CD4-positive, alpha-beta T cell (primary cell): ENCODE measurements around the gene SMYD3. TPM values are rescaled to one million over a fixed set of nuclear protein-coding genes. Genes with fewer than 3 reads are reported as not detected.

ENCODE experiments used
- ATAC-seq: fragments of 200-7000 bp; cut with Tn5 transposase; one replicate; pipeline ENCODE4 v1.10.0; 2022; ENCODE audit warnings: mild to moderate bottlenecking; ENCODE audit not compliant: poor library complexity
- CTCF ChIA-PET: fragments of 350-600 bp; sonication (Branson Sonifier 250); formaldehyde crosslinking; loops from one replicate; lab custom pipeline; 2021; ENCODE audit warnings: antibody characterized with exemption, inconsistent platforms; lab: Charles Lee
- POLR2A ChIA-PET: fragments of 350-600 bp; sonication (Branson Sonifier 250); formaldehyde crosslinking; loops from one replicate; lab custom pipeline; 2021; ENCODE audit warnings: antibody characterized with exemption, inconsistent platforms; lab: Charles Lee
- DNase-seq, 14 experiments: peaks; one replicate each; pipeline ENCODE4 v3.0.0-alpha.2; 2013 to 2020; ENCODE audit warnings: mixed read lengths in 2 of 14
- H3K27ac ChIP-seq, 2 donors: one replicate each; pipeline versions ENCODE4 v1.5.1 to v1.7.0; 2013; ENCODE audit warnings: low read length in 2 of 2, low read depth in 1 of 2, mild to moderate bottlenecking in 1 of 2
- H3K27me3 ChIP-seq, 2 experiments: 1 replicate in 1 of 2; 2 replicates in 1 of 2; pipeline versions ENCODE4 v1.6.1 to v1.7.0; 2013; ENCODE audit warnings: low read length in 2 of 2, control low read depth in 1 of 2, mild to moderate bottlenecking in 1 of 2, moderate library complexity in 1 of 2; ENCODE audit not compliant: insufficient read depth in 2 of 2, control insufficient read depth in 1 of 2
- H3K36me3 ChIP-seq: one replicate; pipeline ENCODE4 v1.6.1; 2013; ENCODE audit warnings: low read length, control low read depth; ENCODE audit not compliant: insufficient read depth
- H3K4me1 ChIP-seq: one replicate; pipeline ENCODE4 v1.6.1; 2013; ENCODE audit warnings: low read length, control low read depth; ENCODE audit not compliant: insufficient read depth
- H3K4me3 ChIP-seq: one replicate; pipeline ENCODE4 v1.5.1; 2013; ENCODE audit warnings: mild to moderate bottlenecking, low read length, moderate library complexity
- H3K9me3 ChIP-seq, 2 experiments: 1 replicate in 1 of 2; 2 replicates in 1 of 2; pipeline versions ENCODE4 v1.6.1 to v1.7.0; 2013; ENCODE audit warnings: low read length in 2 of 2, mild to moderate bottlenecking in 2 of 2, control low read depth in 1 of 2, moderate library complexity in 1 of 2; ENCODE audit not compliant: control insufficient read depth in 1 of 2, insufficient read depth in 1 of 2
- H3K27ac Mint-ChIP-seq: one replicate; pipeline ENCODE4 v1.8.0; 2020; ENCODE audit warnings: mixed read lengths
- H3K27me3 Mint-ChIP-seq: one replicate; pipeline ENCODE4 v1.8.0; 2021; ENCODE audit warnings: mixed read lengths
- H3K36me3 Mint-ChIP-seq: one replicate; pipeline ENCODE4 v1.8.0; 2021; ENCODE audit warnings: low read depth, mixed read lengths
- H3K4me1 Mint-ChIP-seq: one replicate; pipeline ENCODE4 v1.8.0; 2021; ENCODE audit warnings: low read depth, mixed read lengths
- H3K4me3 Mint-ChIP-seq: one replicate; pipeline ENCODE4 v1.8.0; 2020; ENCODE audit warnings: mild to moderate bottlenecking, mixed read lengths
- H3K9me3 Mint-ChIP-seq: one replicate; pipeline ENCODE4 v1.8.0; 2020; ENCODE audit warnings: mixed read lengths
- CTCF ChIP-seq: fragments of 200-600 bp; IDR thresholded peaks from one replicate; pipeline ENCODE4 v1.8.0; 2022; ENCODE audit warnings: antibody characterized with exemption, mild to moderate bottlenecking
- intact Hi-C, 2 experiments: fragments of 100-400 bp; cut with DNase I in 1 of 2; cut with micrococcal nuclease in 1 of 2; formaldehyde crosslinking; loops; one replicate each; pipeline versions ENCODE4 v1.15.1 to v1.9.0; 2023 to 2025; cut with DNase I, micrococcal nuclease
- total RNA-seq, 174 experiments: library from RNA in 2 of 174; stranded (reverse) in 2 of 174; gene quantifications; one replicate each; pipeline ENCODE4 v1.2.3 and lab custom pipeline; 2021 to 2026

SMYD3 gene
- total RNA-seq, 2 experiments from 2014 or later = 18.8 to 19.6 TPM

DNA sequence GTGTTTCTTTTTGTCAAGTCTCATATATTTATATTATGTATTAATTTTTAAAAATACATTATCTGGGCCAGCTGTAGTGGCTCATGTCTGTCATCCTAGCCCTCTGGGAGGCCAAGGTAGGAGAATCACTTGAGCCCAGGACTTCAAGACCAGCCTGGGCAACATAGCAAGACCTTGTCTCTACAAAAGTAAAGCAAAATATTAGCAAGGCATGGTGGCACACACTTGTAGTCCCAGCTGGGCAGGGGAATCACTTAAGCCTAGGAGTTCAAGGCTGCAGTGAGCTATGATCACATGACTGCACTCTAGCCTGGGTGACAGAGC lies 189.1 kb downstream of the SMYD3 start:
- no peak overlapping the region for H3K4me3 Mint-ChIP-seq
- no peaks in the 10 kb centered on the region for H3K36me3 ChIP-seq
- no peak overlapping the region for H3K27ac Mint-ChIP-seq
- no peak overlapping the region for H3K4me3 ChIP-seq
- H3K27ac ChIP-seq = no peak overlapping the region
- intact Hi-C loops = no loop called here
- no peaks in the 10 kb centered on the region for H3K27me3 Mint-ChIP-seq
- peaks cover 6% of the 10 kb centered on the region for H3K36me3 Mint-ChIP-seq
- H3K9me3 Mint-ChIP-seq = no peaks in the 10 kb centered on the region
- DNase-seq (no peak), ATAC-seq (no peak)
- no peaks in the 10 kb centered on the region for H3K4me1 ChIP-seq
- POLR2A ChIA-PET = no interaction called here
- no peaks in the 10 kb centered on the region for H3K4me1 Mint-ChIP-seq
- H3K9me3 ChIP-seq = no peaks in the 10 kb centered on the region
- TF ChIP-seq CTCF = no peak
- no peaks in the 10 kb centered on the region for H3K27me3 ChIP-seq
- CTCF ChIA-PET = no interaction called here

- H3K4me3 Mint-ChIP-seq = no peak overlapping the region
- no peak for TF ChIP-seq CTCF
- H3K27me3 ChIP-seq = no peaks in the 10 kb centered on the region
- no peak overlapping the region for H3K27ac ChIP-seq
- POLR2A ChIA-PET = no interaction called here
- H3K27ac Mint-ChIP-seq = no peak overlapping the region
- no peaks in the 10 kb centered on the region for H3K9me3 ChIP-seq
- no peaks in the 10 kb centered on the region for H3K9me3 Mint-ChIP-seq
- no peak overlapping the region for H3K4me3 ChIP-seq
- H3K4me1 Mint-ChIP-seq = no peaks in the 10 kb centered on the region
- no peaks in the 10 kb centered on the region for H3K27me3 Mint-ChIP-seq
- H3K4me1 ChIP-seq = no peaks in the 10 kb centered on the region
- peaks cover 2% of the 10 kb centered on the region for H3K36me3 Mint-ChIP-seq
- DNase-seq = no peak
- intact Hi-C loops = no loop called here
- no peaks in the 10 kb centered on the region for H3K36me3 ChIP-seq
- CTCF ChIA-PET = no interaction called here
- no peak for ATAC-seq
Measured at GRCh38 chr1:246317332-246318035, 189.6 kb downstream of the SMYD3 start.

DNA sequence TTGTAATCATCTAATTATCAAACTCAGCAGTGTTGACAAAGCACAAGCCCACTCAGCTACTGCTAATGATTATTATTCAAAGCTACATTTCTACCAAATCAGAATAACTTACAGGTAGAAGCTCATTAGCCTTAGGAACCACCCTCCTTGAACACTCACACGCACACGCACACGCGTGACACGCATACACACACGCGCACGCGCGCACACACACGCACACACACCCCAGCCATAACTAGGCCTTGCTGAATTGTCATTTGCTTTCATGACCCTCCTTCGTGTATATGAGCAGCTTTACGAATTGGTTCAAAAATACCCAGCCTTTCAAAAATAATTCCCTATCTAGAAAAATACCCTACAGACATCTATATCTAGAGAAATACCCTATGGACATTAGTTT lies 195.6 kb downstream of the SMYD3 start:
- Histone ChIP-seq H3K27me3 (no peaks in the 10 kb centered on the region), H3K4me3 (no peak overlapping the region), H3K9me3 (no peaks in the 10 kb centered on the region), H3K36me3 (no peaks in the 10 kb centered on the region), H3K27ac (no peak overlapping the region), H3K4me1 (no peaks in the 10 kb centered on the region)
- TF ChIP-seq CTCF = no peak
- H3K4me3 Mint-ChIP-seq = no peak overlapping the region
- H3K4me1 Mint-ChIP-seq = no peaks in the 10 kb centered on the region
- intact Hi-C loops = no loop called here
- no peak overlapping the region for H3K27ac Mint-ChIP-seq
- DNase-seq (no peak), ATAC-seq (no peak)
- ChIA-PET CTCF (no interaction called here), POLR2A (no interaction called here)
- no peaks in the 10 kb centered on the region for H3K27me3 Mint-ChIP-seq
- no peaks in the 10 kb centered on the region for H3K9me3 Mint-ChIP-seq
- peaks cover 15% of the 10 kb centered on the region for H3K36me3 Mint-ChIP-seq
